Neural cell (in vitro differentiated cells): Measurements from ENCODE around the gene DCDC1. TPM values are rescaled to one million over a fixed set of nuclear protein-coding genes. Genes with fewer than 3 reads are reported as not detected.

Source experiments
- H2AFZ ChIP-seq: fragments of 200-600, 300-800 bp; sonication (generic), shearing (Covaris generic); 2 replicates; pipeline ENCODE4 v1.6.0; 2014; ENCODE audit warnings: low read depth, mild to moderate bottlenecking, antibody characterized with exemption, low read length, moderate library complexity
- H3F3A ChIP-seq: fragments of 200-600 bp; shearing (Covaris generic); 2 replicates; pipeline ENCODE4 v1.6.1; 2016; ENCODE audit warnings: mild to moderate bottlenecking, moderate library complexity, mixed read lengths, antibody characterized with exemption, low read length; ENCODE audit not compliant: insufficient read depth, poor library complexity, severe bottlenecking
- H3K27ac ChIP-seq: fragments of 200-600, 300-800 bp; sonication (generic), shearing (Covaris generic); 2 replicates; pipeline ENCODE4 v1.5.1; 2014; ENCODE audit warnings: mild to moderate bottlenecking, low read length, moderate library complexity
- H3K27me3 ChIP-seq: fragments of 300-800, 200-600 bp; sonication (generic), shearing (Covaris generic); 2 replicates; pipeline ENCODE4 v1.6.0; 2014; ENCODE audit warnings: mild to moderate bottlenecking, low read depth, low read length, moderate library complexity; ENCODE audit not compliant: insufficient read depth
- H3K36me3 ChIP-seq: fragments of 300-800, 200-600 bp; sonication (generic), shearing (Covaris generic); 2 replicates; pipeline ENCODE4 v1.5.1; 2014; ENCODE audit warnings: mild to moderate bottlenecking, antibody characterized with exemption, low read length, moderate library complexity; ENCODE audit not compliant: insufficient read depth
- H3K4me2 ChIP-seq: fragments of 300-800, 200-600 bp; sonication (generic), shearing (Covaris generic); 2 replicates; pipeline ENCODE4 v1.6.0; 2014; ENCODE audit warnings: mild to moderate bottlenecking, low read length
- H3K4me3 ChIP-seq: fragments of 300-800, 200-600 bp; sonication (generic), shearing (Covaris generic); 2 replicates; pipeline ENCODE4 v1.5.1; 2014; ENCODE audit warnings: mild to moderate bottlenecking, low read length, moderate library complexity
- H3K79me2 ChIP-seq: fragments of 200-600 bp; shearing (Covaris generic); replicated peaks from 2 replicates; pipeline ENCODE4 v1.6.0; 2014; ENCODE audit warnings: mild to moderate bottlenecking, low read length, moderate library complexity; ENCODE audit not compliant: insufficient read depth
- H3K9ac ChIP-seq: fragments of 300-800, 200-600 bp; sonication (generic), shearing (Covaris generic); 2 replicates; pipeline ENCODE4 v1.6.1; 2016; ENCODE audit warnings: mild to moderate bottlenecking, low read length, mixed read lengths
- H3K9me2 ChIP-seq: fragments of 200-600 bp; shearing (Covaris generic); 2 replicates; pipeline ENCODE4 v1.6.1; 2016; ENCODE audit warnings: mild to moderate bottlenecking, low read length, mixed read lengths; ENCODE audit not compliant: insufficient read depth
- H3K9me3 ChIP-seq: fragments of 200-600, 300-800 bp; sonication (generic), shearing (Covaris generic); 2 replicates; pipeline ENCODE4 v1.6.1; 2016; ENCODE audit warnings: mild to moderate bottlenecking, mixed run types, low read length, moderate library complexity, mixed read lengths
- H4K20me1 ChIP-seq: fragments of 200-600 bp; shearing (Covaris generic); 2 replicates; pipeline ENCODE4 v1.6.1; 2016; ENCODE audit warnings: mild to moderate bottlenecking, mixed run types; ENCODE audit not compliant: insufficient read depth
- EP300 ChIP-seq: fragments of 450-650 bp; conservative IDR thresholded peaks from 2 replicates; pipeline ENCODE4 v1.6.1; 2014; ENCODE audit warnings: antibody characterized with exemption, mild to moderate bottlenecking, moderate library complexity; ENCODE audit not compliant: poor library complexity, severe bottlenecking
- EZH2 ChIP-seq: fragments of 200-600, 300-800 bp; shearing (Covaris generic), sonication (generic); IDR thresholded peaks from 2 replicates; pipeline ENCODE4 v1.6.1; 2014; ENCODE audit warnings: antibody characterized with exemption, low read length, borderline replicate concordance, mild to moderate bottlenecking; ENCODE audit not compliant: insufficient read depth, poor library complexity, severe bottlenecking
- MXI1 ChIP-seq: fragments of 450-650 bp; conservative IDR thresholded peaks from 2 replicates; pipeline ENCODE4 v1.6.1; 2014; ENCODE audit warnings: antibody characterized with exemption, mild to moderate bottlenecking; ENCODE audit not compliant: poor library complexity, severe bottlenecking
- POLR2AphosphoS5 ChIP-seq: IDR thresholded peaks from 2 replicates; pipeline ENCODE4 v1.6.1; 2012
- RAD21 ChIP-seq: fragments of 450-650 bp; conservative IDR thresholded peaks from 2 replicates; pipeline ENCODE4 v1.6.1; 2014; ENCODE audit warnings: antibody characterized with exemption, mild to moderate bottlenecking, moderate library complexity
- SMC3 ChIP-seq: fragments of 450-650 bp; conservative IDR thresholded peaks from 2 replicates; pipeline ENCODE4 v1.6.1; 2014; ENCODE audit warnings: antibody characterized with exemption, mild to moderate bottlenecking, moderate library complexity; ENCODE audit not compliant: poor library complexity
- TAF1 ChIP-seq: IDR thresholded peaks from 2 replicates; pipeline ENCODE4 v1.6.1; 2012; ENCODE audit warnings: low read depth
- polyA plus RNA-seq: library from polyadenylated mRNA; depleted of rRNA; stranded (reverse); fragments of >200 nt; gene quantifications from 2 replicates; pipeline ENCODE4 v1.2.3, GENCODE V29; 2014
- TF ChIP-seq, protein P1 (sequence below): fragments of 450-650 bp; IDR thresholded peaks from 2 replicates; pipeline ENCODE4 v1.5.1; 2014; ENCODE audit warnings: antibody characterized with exemption, mild to moderate bottlenecking, moderate library complexity; ENCODE audit not compliant: poor library complexity, severe bottlenecking
- TF ChIP-seq, protein P2 (sequence below): IDR thresholded peaks from 2 replicates; pipeline ENCODE4 v1.6.1; 2012; ENCODE audit warnings: borderline replicate concordance

Gene DCDC1
- polyA plus RNA-seq, 1 donor from 2014 or later: 5.0 TPM

DNA sequence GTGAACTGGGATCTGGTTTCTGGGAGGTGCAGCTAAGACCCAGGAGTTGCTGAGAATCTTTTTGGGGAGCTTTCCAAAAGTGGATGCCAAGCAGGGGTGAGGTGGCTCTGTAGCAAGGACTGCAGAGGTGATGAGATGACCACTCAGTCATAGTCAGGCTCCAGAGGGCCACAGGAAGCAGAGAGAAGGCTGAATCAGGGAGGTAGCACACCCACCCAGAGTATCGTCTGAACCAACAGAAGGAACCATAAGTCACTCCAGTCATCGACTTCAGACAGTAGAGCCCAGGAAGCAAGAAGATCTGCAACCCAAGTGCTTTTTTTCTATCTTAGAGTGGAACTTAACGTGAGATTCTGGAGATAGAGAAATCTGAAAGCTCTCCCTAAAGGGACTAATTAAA is 447.7 kb downstream of the DCDC1 start:
- no peaks in the 10 kb centered on the region for H3K9me2 ChIP-seq
- H3F3A ChIP-seq: no peaks in the 10 kb centered on the region
- no peak overlapping the region for H3K4me3 ChIP-seq
- no peaks in the 10 kb centered on the region for H4K20me1 ChIP-seq
- TF ChIP-seq, protein P1, sequence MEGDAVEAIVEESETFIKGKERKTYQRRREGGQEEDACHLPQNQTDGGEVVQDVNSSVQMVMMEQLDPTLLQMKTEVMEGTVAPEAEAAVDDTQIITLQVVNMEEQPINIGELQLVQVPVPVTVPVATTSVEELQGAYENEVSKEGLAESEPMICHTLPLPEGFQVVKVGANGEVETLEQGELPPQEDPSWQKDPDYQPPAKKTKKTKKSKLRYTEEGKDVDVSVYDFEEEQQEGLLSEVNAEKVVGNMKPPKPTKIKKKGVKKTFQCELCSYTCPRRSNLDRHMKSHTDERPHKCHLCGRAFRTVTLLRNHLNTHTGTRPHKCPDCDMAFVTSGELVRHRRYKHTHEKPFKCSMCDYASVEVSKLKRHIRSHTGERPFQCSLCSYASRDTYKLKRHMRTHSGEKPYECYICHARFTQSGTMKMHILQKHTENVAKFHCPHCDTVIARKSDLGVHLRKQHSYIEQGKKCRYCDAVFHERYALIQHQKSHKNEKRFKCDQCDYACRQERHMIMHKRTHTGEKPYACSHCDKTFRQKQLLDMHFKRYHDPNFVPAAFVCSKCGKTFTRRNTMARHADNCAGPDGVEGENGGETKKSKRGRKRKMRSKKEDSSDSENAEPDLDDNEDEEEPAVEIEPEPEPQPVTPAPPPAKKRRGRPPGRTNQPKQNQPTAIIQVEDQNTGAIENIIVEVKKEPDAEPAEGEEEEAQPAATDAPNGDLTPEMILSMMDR: no peak
- TF ChIP-seq EZH2: no peak
- no peak for TF ChIP-seq MXI1
- TF ChIP-seq EP300: no peak
- no peak for TF ChIP-seq SMC3
- TF ChIP-seq POLR2AphosphoS5: no peak
- TF ChIP-seq, protein P2, sequence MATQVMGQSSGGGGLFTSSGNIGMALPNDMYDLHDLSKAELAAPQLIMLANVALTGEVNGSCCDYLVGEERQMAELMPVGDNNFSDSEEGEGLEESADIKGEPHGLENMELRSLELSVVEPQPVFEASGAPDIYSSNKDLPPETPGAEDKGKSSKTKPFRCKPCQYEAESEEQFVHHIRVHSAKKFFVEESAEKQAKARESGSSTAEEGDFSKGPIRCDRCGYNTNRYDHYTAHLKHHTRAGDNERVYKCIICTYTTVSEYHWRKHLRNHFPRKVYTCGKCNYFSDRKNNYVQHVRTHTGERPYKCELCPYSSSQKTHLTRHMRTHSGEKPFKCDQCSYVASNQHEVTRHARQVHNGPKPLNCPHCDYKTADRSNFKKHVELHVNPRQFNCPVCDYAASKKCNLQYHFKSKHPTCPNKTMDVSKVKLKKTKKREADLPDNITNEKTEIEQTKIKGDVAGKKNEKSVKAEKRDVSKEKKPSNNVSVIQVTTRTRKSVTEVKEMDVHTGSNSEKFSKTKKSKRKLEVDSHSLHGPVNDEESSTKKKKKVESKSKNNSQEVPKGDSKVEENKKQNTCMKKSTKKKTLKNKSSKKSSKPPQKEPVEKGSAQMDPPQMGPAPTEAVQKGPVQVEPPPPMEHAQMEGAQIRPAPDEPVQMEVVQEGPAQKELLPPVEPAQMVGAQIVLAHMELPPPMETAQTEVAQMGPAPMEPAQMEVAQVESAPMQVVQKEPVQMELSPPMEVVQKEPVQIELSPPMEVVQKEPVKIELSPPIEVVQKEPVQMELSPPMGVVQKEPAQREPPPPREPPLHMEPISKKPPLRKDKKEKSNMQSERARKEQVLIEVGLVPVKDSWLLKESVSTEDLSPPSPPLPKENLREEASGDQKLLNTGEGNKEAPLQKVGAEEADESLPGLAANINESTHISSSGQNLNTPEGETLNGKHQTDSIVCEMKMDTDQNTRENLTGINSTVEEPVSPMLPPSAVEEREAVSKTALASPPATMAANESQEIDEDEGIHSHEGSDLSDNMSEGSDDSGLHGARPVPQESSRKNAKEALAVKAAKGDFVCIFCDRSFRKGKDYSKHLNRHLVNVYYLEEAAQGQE: no peak
- TF ChIP-seq RAD21: no peak
- TF ChIP-seq TAF1: no peak
- H2AFZ ChIP-seq: no peak overlapping the region
- H3K79me2 ChIP-seq: no peaks in the 10 kb centered on the region
- no peak overlapping the region for H3K4me2 ChIP-seq
- H3K36me3 ChIP-seq: no peaks in the 10 kb centered on the region
- no peak overlapping the region for H3K27ac ChIP-seq
- H3K9ac ChIP-seq: no peak overlapping the region
- H3K9me3 ChIP-seq: no peaks in the 10 kb centered on the region
- no peaks in the 10 kb centered on the region for H3K27me3 ChIP-seq

DNA sequence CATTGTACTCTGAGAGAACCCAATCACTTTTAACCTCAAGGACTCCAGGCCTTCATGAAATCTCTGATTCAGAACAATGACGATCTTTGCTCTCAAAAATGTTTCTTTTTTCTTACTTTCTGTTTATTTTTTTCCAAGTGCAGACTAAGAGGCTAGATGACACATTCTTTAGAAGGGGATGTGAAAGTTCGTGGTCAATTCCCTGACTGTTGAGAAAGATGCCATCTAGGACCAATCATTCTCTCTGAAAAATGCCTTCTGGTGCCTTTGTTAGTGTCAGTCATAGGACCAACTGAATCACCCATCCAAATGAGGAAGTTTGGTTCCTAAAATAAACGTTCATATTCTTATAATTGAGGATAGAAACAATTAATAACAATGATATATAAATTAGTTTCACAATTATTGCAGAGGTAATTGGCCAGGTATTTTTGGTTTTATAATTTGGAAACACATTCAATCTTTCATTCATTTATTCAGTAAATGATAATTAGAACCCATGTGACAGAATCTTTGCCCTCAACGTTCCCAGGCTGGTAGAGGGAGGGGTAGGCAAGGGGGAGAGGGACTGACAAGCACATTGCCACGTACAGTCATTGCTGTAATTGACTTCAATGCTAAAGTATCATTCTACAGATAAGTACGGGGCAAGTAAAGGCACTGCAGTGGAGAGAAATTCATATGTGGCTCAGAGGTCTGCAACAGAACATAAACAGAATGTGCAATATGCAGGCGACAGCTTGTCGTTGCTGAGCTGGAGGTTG is 450.0 kb downstream of the DCDC1 start:
- TF ChIP-seq EZH2 (no peak), EP300 (no peak), RAD21 (no peak), POLR2AphosphoS5 (no peak), SMC3 (no peak), MXI1 (no peak), TAF1 (no peak)
- TF ChIP-seq, protein P1: no peak
- TF ChIP-seq, protein P2: no peak
- H2AFZ ChIP-seq: no peak overlapping the region
- no peaks in the 10 kb centered on the region for H3F3A ChIP-seq
- no peaks in the 10 kb centered on the region for H3K9me3 ChIP-seq
- H4K20me1 ChIP-seq: no peaks in the 10 kb centered on the region
- H3K9ac ChIP-seq: no peak overlapping the region
- H3K9me2 ChIP-seq: no peaks in the 10 kb centered on the region
- H3K79me2 ChIP-seq: no peaks in the 10 kb centered on the region
- no peak overlapping the region for H3K4me2 ChIP-seq
- H3K4me3 ChIP-seq: no peak overlapping the region
- no peaks in the 10 kb centered on the region for H3K27me3 ChIP-seq
- H3K36me3 ChIP-seq: no peaks in the 10 kb centered on the region
- no peak overlapping the region for H3K27ac ChIP-seq
